ENCODE results near the gene ARHGEF38.

DNA sequence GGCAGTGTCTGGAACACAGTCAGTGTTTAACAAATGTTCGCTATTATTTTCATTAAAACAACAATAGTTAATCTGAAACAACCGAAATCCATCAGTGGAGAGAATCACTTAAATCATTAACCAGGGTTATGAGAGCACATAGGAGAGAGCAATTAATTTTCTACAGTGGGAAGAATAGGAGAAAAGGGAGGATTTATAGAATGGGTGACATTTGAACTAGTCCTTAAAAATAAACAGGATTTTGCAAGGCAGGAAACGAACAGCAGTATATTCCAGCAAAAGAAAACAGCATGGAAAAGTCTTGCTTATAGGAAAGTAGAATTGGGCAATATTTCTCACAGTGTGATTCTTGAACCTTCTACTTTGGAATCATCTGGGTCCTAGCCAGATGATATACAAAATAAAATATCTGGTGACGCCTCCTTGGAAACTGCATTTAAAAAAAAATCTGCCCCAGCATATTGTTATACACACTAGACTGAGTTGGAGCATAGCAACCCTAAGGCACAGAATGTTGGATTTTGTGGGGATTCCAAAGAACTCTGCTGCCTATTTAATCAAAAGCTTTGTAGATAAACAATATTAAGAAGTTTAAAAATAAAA is 100.0 kb downstream of the ARHGEF38 start:
- TF ChIP-seq, protein P1, sequence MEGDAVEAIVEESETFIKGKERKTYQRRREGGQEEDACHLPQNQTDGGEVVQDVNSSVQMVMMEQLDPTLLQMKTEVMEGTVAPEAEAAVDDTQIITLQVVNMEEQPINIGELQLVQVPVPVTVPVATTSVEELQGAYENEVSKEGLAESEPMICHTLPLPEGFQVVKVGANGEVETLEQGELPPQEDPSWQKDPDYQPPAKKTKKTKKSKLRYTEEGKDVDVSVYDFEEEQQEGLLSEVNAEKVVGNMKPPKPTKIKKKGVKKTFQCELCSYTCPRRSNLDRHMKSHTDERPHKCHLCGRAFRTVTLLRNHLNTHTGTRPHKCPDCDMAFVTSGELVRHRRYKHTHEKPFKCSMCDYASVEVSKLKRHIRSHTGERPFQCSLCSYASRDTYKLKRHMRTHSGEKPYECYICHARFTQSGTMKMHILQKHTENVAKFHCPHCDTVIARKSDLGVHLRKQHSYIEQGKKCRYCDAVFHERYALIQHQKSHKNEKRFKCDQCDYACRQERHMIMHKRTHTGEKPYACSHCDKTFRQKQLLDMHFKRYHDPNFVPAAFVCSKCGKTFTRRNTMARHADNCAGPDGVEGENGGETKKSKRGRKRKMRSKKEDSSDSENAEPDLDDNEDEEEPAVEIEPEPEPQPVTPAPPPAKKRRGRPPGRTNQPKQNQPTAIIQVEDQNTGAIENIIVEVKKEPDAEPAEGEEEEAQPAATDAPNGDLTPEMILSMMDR (IDR thresholded peaks at IDR 0.05): no peak
- TF ChIP-seq EP300 (IDR thresholded peaks at IDR 0.05): no peak

All from ovary (tissue), 3 donors.